ENCODE results near the gene KLHL35. TPM values are rescaled to one million over a fixed set of nuclear protein-coding genes. Genes with fewer than 3 reads are reported as not detected.

Gene KLHL35
- polyA plus RNA-seq, 3 donors = 0.33 to 0.45 TPM; not detected in 1

- peaks cover 27% of the 10 kb centered on the region for H3K4me1 Mint-ChIP-seq
- peaks cover 0 to 8% of the 10 kb centered on the region in 2 donors for H3K36me3 ChIP-seq (replicated peaks in 1 of 2; ENCODE audit: control insufficient read depth in 1 of 2, insufficient read depth in 2 of 2, low read length in 2 of 2)
- peak overlapping the region; percentile 68 for H2AFZ ChIP-seq (ENCODE audit: insufficient read depth, low read depth, low read length, poor library complexity, severe bottlenecking)
- peaks cover 37 to 67% of the 10 kb centered on the region in 2 donors for H3K27me3 ChIP-seq (ENCODE audit: control insufficient read depth in 2 of 2, insufficient read depth in 2 of 2, low read length in 2 of 2)
- H3K36me3 Mint-ChIP-seq = peaks cover 12 to 26% of the 10 kb centered on the region in 2 donors
- no peaks in the 10 kb centered on the region for H4K20me1 ChIP-seq (ENCODE audit: insufficient read depth, low read length)
- peaks cover 57 to 68% (median 65%) of the 10 kb centered on the region in 3 donors for H3K27me3 Mint-ChIP-seq (ENCODE audit: low read depth in 3 of 3)
- H3K27ac ChIP-seq (ENCODE audit: low read depth in 1 of 2, low read length in 2 of 2) = no peak overlapping the region
- DNase-seq = peak; percentile 44 to 55 (median 49)
- peaks cover 13 to 30% of the 10 kb centered on the region in 2 donors for H3K9me3 ChIP-seq (replicated peaks in 1 of 2; ENCODE audit: control insufficient read depth in 1 of 2, insufficient read depth in 1 of 2, low read length in 2 of 2)
- H3K4me1 ChIP-seq (ENCODE audit: control insufficient read depth in 1 of 2, insufficient read depth in 2 of 2, low read length in 2 of 2) = peaks cover 18 to 41% of the 10 kb centered on the region in 2 donors
- peaks cover 10 to 25% (median 23%) of the 10 kb centered on the region in 7 donors for H3K9me3 Mint-ChIP-seq
- peak overlapping the region; percentile 73 to 97 for H3K4me3 Mint-ChIP-seq
- TF ChIP-seq, protein P1, sequence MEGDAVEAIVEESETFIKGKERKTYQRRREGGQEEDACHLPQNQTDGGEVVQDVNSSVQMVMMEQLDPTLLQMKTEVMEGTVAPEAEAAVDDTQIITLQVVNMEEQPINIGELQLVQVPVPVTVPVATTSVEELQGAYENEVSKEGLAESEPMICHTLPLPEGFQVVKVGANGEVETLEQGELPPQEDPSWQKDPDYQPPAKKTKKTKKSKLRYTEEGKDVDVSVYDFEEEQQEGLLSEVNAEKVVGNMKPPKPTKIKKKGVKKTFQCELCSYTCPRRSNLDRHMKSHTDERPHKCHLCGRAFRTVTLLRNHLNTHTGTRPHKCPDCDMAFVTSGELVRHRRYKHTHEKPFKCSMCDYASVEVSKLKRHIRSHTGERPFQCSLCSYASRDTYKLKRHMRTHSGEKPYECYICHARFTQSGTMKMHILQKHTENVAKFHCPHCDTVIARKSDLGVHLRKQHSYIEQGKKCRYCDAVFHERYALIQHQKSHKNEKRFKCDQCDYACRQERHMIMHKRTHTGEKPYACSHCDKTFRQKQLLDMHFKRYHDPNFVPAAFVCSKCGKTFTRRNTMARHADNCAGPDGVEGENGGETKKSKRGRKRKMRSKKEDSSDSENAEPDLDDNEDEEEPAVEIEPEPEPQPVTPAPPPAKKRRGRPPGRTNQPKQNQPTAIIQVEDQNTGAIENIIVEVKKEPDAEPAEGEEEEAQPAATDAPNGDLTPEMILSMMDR (IDR thresholded peaks at IDR 0.05) = no peak
- no peaks in the 10 kb centered on the region for H3K79me2 ChIP-seq (ENCODE audit: insufficient read depth, low read length)
- peak overlapping the region; percentile 78 for H3K4me2 ChIP-seq (replicated peaks; ENCODE audit: extremely low read depth, low read length, poor library complexity, severe bottlenecking)
- peak overlapping the region; percentile 7 to 70 (median 21) for H3K4me3 ChIP-seq (replicated peaks in 1 of 3; ENCODE audit: low read depth in 2 of 3, low read length in 3 of 3)
- intact Hi-C loops (cut with micrococcal nuclease) = no loop called here
- peak overlapping the region in 1 of 7 donors; percentile 76 for H3K27ac Mint-ChIP-seq
- peak overlapping the region; percentile 32 for H3K9ac ChIP-seq (ENCODE audit: insufficient read depth, low read length, poor library complexity, severe bottlenecking)
- 1% methylated on average over 134 of the region's 134 CpGs for WGBS (ENCODE audit: insufficient coverage)
Measured at GRCh38 chr11:75429902-75430713, 2.9 kb downstream of the KLHL35 start.

- Histone ChIP-seq H3K4me1 (ENCODE audit: control insufficient read depth in 1 of 2, insufficient read depth in 2 of 2, low read length in 2 of 2) (peaks cover 18 to 41% of the 10 kb centered on the region in 2 donors), H3K4me2 (replicated peaks; ENCODE audit: extremely low read depth, low read length, poor library complexity, severe bottlenecking) (peak overlapping the region; percentile 78), H3K27me3 (ENCODE audit: control insufficient read depth in 2 of 2, insufficient read depth in 2 of 2, low read length in 2 of 2) (peaks cover 37 to 67% of the 10 kb centered on the region in 2 donors), H3K9me3 (replicated peaks in 1 of 2; ENCODE audit: control insufficient read depth in 1 of 2, insufficient read depth in 1 of 2, low read length in 2 of 2) (peaks cover 13 to 30% of the 10 kb centered on the region in 2 donors), H3K79me2 (ENCODE audit: insufficient read depth, low read length) (no peaks in the 10 kb centered on the region), H3K36me3 (replicated peaks in 1 of 2; ENCODE audit: control insufficient read depth in 1 of 2, insufficient read depth in 2 of 2, low read length in 2 of 2) (peaks cover 0 to 2% of the 10 kb centered on the region in 2 donors), H2AFZ (ENCODE audit: insufficient read depth, low read depth, low read length, poor library complexity, severe bottlenecking) (peak overlapping the region; percentile 68), H3K27ac (ENCODE audit: low read depth in 1 of 2, low read length in 2 of 2) (no peak overlapping the region), H3K9ac (ENCODE audit: insufficient read depth, low read length, poor library complexity, severe bottlenecking) (no peak overlapping the region), H3K4me3 (replicated peaks in 1 of 3; ENCODE audit: low read depth in 2 of 3, low read length in 3 of 3) (peak overlapping the region in 1 of 3 experiments; percentile 70), H4K20me1 (ENCODE audit: insufficient read depth, low read length) (no peaks in the 10 kb centered on the region)
- intact Hi-C loops (cut with micrococcal nuclease) = no loop called here
- 18% methylated on average over 25 of the region's 25 CpGs for WGBS (ENCODE audit: insufficient coverage)
- TF ChIP-seq, protein P1 (IDR thresholded peaks at IDR 0.05) = no peak
- Mint-ChIP-seq H3K9me3 (peaks cover 10 to 25% (median 23%) of the 10 kb centered on the region in 7 donors), H3K27me3 (ENCODE audit: low read depth in 3 of 3) (peaks cover 57 to 68% (median 62%) of the 10 kb centered on the region in 3 donors), H3K4me1 (peaks cover 27% of the 10 kb centered on the region), H3K36me3 (peaks cover 7 to 22% of the 10 kb centered on the region in 2 donors), H3K27ac (peak overlapping the region in 2 of 7 donors; percentile 57 to 60), H3K4me3 (peak overlapping the region; percentile 0 to 90)
- no peak for DNase-seq
Measured at GRCh38 chr11:75429641-75429901, 3.4 kb downstream of the KLHL35 start.

All from CD14-positive monocyte (primary cell).